SK-N-SH treated with all-trans-retinoic acid at 6 μM for 48 hours (cell line): Measurements from ENCODE around the gene CCL11.

Source experiments
- ATAC-seq: fragments of 200-7000 bp; cut with Tn5 transposase; 3 replicates; pipeline ENCODE4 v1.9.1; 2020; ENCODE audit warnings: mild to moderate bottlenecking, moderate library complexity
- ARNTL ChIP-seq: fragments of 450-650 bp; formaldehyde crosslinking; IDR thresholded peaks from 2 replicates; pipeline ENCODE4 v1.5.0; 2020; ENCODE audit warnings: low read depth, mild to moderate bottlenecking, moderate library complexity, borderline replicate concordance
- BACH2 ChIP-seq: fragments of 250-450 bp; sonication (Bioruptor Pico); IDR thresholded peaks from 2 replicates; pipeline ENCODE4 v1.9.0; 2021; ENCODE audit warnings: mild to moderate bottlenecking, borderline replicate concordance
- CSDC2 ChIP-seq: fragments of 250-450 bp; sonication (Bioruptor Pico); IDR thresholded peaks from 2 replicates; pipeline ENCODE4 v1.5.0; 2020; ENCODE audit warnings: mild to moderate bottlenecking, moderate library complexity
- ESRRG ChIP-seq: fragments of 250-450 bp; sonication (Bioruptor Pico); IDR thresholded peaks from 2 replicates; pipeline ENCODE4 v1.6.1; 2021; ENCODE audit warnings: mild to moderate bottlenecking
- ISL1 ChIP-seq: fragments of 250-450 bp; sonication (Bioruptor Pico); IDR thresholded peaks from 2 replicates; pipeline ENCODE4 v2.1.2; 2022; ENCODE audit warnings: mild to moderate bottlenecking, moderate library complexity
- OSR1 ChIP-seq: fragments of 250-450 bp; sonication (Bioruptor Pico); IDR thresholded peaks from 2 replicates; pipeline ENCODE4 v1.8.0; 2022; ENCODE audit warnings: moderate library complexity, mild to moderate bottlenecking, inconsistent platforms
- RARB ChIP-seq: fragments of 250-450 bp; sonication (Bioruptor Pico); IDR thresholded peaks from 2 replicates; pipeline ENCODE4 v1.8.0; 2021; ENCODE audit warnings: mild to moderate bottlenecking, moderate library complexity
- SNAI2 ChIP-seq: fragments of 250-450 bp; sonication (Bioruptor Pico); IDR thresholded peaks from 2 replicates; pipeline ENCODE4 v1.5.0; 2020; ENCODE audit warnings: mild to moderate bottlenecking, moderate library complexity
- TCF4 ChIP-seq: fragments of 250-450 bp; sonication (Bioruptor Pico); IDR thresholded peaks from 2 replicates; pipeline ENCODE4 v1.8.0; 2021; ENCODE audit warnings: mild to moderate bottlenecking, moderate library complexity, borderline replicate concordance
- TOX ChIP-seq: fragments of 250-450 bp; sonication (Bioruptor Pico); IDR thresholded peaks from 2 replicates; pipeline ENCODE4 v1.8.0; 2021; ENCODE audit warnings: mild to moderate bottlenecking, moderate library complexity, borderline replicate concordance
- ZC3H10 ChIP-seq: fragments of 250-450 bp; sonication (Bioruptor Pico); IDR thresholded peaks from 2 replicates; pipeline ENCODE4 v1.5.1; 2021; ENCODE audit warnings: mild to moderate bottlenecking, moderate library complexity
- ZFP3 ChIP-seq: fragments of 250-450 bp; sonication (Bioruptor Pico); IDR thresholded peaks from 2 replicates; pipeline ENCODE4 v1.5.0; 2020; ENCODE audit warnings: mild to moderate bottlenecking, moderate library complexity
- ZFP30 ChIP-seq: fragments of 450-650 bp; formaldehyde crosslinking; IDR thresholded peaks from 2 replicates; pipeline ENCODE4 v1.5.0; 2022; ENCODE audit warnings: mild to moderate bottlenecking, moderate library complexity
- ZNF565 ChIP-seq: fragments of 450-650 bp; formaldehyde crosslinking; conservative IDR thresholded peaks from 2 replicates; pipeline ENCODE4 v1.5.0; 2020; ENCODE audit warnings: low read depth, mild to moderate bottlenecking, moderate library complexity
- ZNF70 ChIP-seq: fragments of 450-650 bp; formaldehyde crosslinking; IDR thresholded peaks from 2 replicates; pipeline ENCODE4 v1.5.0; 2020; ENCODE audit warnings: mild to moderate bottlenecking, moderate library complexity
- ZNF8 ChIP-seq: fragments of 450-650 bp; formaldehyde crosslinking; IDR thresholded peaks from 2 replicates; pipeline ENCODE4 v1.5.0; 2020; ENCODE audit warnings: mild to moderate bottlenecking, moderate library complexity
- TF ChIP-seq, protein P1 (sequence below): fragments of 250-450 bp; sonication (Bioruptor Pico); IDR thresholded peaks from 2 replicates; pipeline ENCODE4 v1.5.1; 2021; ENCODE audit warnings: mild to moderate bottlenecking, moderate library complexity
- TF ChIP-seq, protein P2 (sequence below): fragments of 250-450 bp; sonication (Bioruptor Pico); IDR thresholded peaks from 2 replicates; pipeline ENCODE4 v1.5.1; 2020; ENCODE audit warnings: low read depth, mild to moderate bottlenecking, moderate library complexity
- TF ChIP-seq, protein P3 (sequence below): fragments of 250-450 bp; sonication (Bioruptor Pico); IDR thresholded peaks from 2 replicates; pipeline ENCODE4 v1.8.0; 2021; ENCODE audit warnings: low read depth, mild to moderate bottlenecking, moderate library complexity, borderline replicate concordance
- TF ChIP-seq, protein P4 (sequence below): fragments of 250-450 bp; sonication (Bioruptor Pico); IDR thresholded peaks from 2 replicates; pipeline ENCODE4 v1.5.0; 2020; ENCODE audit warnings: mild to moderate bottlenecking, moderate library complexity

CCL11 gene

DNA sequence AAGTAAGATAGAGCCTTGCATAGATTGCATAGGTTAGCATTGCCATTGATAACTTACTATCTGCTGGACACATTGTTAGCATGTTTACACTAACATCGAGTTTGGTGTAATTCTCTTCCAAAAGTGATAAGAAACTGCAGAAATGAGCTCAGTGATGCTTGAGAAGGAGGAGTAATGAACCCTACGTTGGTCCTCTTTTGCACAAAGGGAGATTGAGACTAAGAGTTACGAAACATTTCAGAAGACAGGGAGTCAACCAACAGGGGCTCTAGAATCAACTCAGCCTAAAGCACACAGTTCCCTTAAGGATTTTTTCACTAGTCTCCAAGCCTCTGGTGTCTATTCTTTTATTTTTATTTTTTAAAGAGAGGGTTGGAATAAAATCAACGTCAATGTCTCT is 8.7 kb upstream of the CCL11 start:
- no peak for ATAC-seq
- TF ChIP-seq TCF4 (CRISPR knock-in tag) = no peak

DNA sequence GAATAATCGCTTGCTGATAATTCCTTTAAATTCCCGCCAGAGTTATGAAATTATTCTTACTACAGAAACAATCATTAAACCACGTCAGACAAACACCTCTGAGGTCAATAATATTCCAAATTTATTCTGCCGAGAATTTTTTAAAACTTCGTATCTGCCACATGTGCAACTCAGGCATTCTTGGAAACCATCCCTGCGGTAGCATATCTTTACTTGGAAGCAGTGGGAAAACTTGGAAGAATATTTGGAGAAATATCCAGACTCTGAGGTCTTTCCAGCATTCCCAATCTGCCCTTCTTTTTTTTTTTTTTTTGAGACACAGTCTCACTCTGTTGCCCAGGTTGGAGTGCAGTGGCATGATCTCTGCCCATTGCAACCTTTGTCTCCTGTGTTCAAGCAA is 2.0 kb upstream of the CCL11 start:
- ATAC-seq = no peak
- TF ChIP-seq TCF4 (CRISPR knock-in tag) (no peak), OSR1 (CRISPR knock-in tag) (no peak), SNAI2 (CRISPR knock-in tag) (no peak), ZFP30 (CRISPR knock-in tag) (no peak), ZNF70 (CRISPR knock-in tag) (no peak)
- TF ChIP-seq, all 23 proteins: peak for 0

DNA sequence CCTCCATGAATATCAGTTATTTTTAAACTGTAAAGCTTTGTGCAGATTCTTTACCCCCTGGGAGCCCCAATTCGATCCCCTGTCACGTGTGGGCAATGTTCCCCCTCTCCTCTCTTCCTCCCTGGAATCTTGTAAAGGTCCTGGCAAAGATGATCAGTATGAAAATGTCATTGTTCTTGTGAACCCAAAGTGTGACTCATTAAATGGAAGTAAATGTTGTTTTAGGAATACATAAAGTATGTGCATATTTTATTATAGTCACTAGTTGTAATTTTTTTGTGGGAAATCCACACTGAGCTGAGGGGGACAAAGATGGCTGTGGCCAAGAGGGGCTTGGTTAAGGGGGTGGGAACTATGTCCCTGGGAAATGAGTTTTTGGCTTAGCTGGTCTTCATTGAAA is 2.3 kb downstream of the CCL11 start:
- no peak for ATAC-seq
- TF ChIP-seq ZFP3 (CRISPR knock-in tag) (no peak), ZNF8 (no peak), ARNTL (CRISPR knock-in tag) (no peak), CSDC2 (CRISPR knock-in tag) (no peak), RARB (CRISPR knock-in tag) (no peak), BACH2 (CRISPR knock-in tag) (no peak), ISL1 (CRISPR knock-in tag) (no peak), TOX (CRISPR knock-in tag) (no peak)
- TF ChIP-seq, protein P1, sequence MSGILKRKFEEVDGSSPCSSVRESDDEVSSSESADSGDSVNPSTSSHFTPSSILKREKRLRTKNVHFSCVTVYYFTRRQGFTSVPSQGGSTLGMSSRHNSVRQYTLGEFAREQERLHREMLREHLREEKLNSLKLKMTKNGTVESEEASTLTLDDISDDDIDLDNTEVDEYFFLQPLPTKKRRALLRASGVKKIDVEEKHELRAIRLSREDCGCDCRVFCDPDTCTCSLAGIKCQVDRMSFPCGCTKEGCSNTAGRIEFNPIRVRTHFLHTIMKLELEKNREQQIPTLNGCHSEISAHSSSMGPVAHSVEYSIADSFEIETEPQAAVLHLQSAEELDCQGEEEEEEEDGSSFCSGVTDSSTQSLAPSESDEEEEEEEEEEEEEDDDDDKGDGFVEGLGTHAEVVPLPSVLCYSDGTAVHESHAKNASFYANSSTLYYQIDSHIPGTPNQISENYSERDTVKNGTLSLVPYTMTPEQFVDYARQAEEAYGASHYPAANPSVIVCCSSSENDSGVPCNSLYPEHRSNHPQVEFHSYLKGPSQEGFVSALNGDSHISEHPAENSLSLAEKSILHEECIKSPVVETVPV (CRISPR knock-in tag) = no peak
- TF ChIP-seq, protein P2, sequence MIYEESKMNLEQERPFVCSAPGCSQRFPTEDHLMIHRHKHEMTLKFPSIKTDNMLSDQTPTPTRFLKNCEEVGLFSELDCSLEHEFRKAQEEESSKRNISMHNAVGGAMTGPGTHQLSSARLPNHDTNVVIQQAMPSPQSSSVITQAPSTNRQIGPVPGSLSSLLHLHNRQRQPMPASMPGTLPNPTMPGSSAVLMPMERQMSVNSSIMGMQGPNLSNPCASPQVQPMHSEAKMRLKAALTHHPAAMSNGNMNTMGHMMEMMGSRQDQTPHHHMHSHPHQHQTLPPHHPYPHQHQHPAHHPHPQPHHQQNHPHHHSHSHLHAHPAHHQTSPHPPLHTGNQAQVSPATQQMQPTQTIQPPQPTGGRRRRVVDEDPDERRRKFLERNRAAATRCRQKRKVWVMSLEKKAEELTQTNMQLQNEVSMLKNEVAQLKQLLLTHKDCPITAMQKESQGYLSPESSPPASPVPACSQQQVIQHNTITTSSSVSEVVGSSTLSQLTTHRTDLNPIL (CRISPR knock-in tag) = no peak
- TF ChIP-seq, protein P3, sequence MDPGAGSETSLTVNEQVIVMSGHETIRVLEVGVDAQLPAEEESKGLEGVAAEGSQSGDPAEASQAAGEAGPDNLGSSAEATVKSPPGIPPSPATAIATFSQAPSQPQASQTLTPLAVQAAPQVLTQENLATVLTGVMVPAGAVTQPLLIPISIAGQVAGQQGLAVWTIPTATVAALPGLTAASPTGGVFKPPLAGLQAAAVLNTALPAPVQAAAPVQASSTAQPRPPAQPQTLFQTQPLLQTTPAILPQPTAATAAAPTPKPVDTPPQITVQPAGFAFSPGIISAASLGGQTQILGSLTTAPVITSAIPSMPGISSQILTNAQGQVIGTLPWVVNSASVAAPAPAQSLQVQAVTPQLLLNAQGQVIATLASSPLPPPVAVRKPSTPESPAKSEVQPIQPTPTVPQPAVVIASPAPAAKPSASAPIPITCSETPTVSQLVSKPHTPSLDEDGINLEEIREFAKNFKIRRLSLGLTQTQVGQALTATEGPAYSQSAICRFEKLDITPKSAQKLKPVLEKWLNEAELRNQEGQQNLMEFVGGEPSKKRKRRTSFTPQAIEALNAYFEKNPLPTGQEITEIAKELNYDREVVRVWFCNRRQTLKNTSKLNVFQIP (CRISPR knock-in tag) = no peak
- TF ChIP-seq, all 23 proteins: peak for 0

DNA sequence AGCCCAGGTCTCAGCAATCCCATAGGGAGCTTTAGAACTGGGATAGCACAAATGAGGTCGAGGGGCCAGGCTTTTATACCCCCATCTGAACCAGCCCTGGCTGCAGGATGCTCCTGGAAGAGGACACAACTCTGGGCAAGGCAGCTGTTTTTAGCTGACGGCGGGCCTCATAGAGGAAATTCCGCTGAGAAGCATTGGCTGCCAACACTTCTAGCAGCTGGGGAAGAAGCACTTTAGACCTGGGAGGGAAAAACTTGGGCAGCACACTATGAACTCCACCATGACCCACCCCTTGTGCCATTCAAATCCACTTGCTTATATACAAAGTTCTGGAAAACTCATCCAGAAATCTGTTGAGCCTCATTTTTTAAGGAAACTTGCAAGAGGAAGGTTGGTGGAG is 5.0 kb downstream of the CCL11 start:
- no peak for TF ChIP-seq OSR1 (CRISPR knock-in tag)
- TF ChIP-seq TCF4 (CRISPR knock-in tag) = no peak
- TF ChIP-seq ZFP30 (CRISPR knock-in tag) = no peak
- TF ChIP-seq BACH2 (CRISPR knock-in tag) = no peak
- TF ChIP-seq RARB (CRISPR knock-in tag) = no peak
- no peak for TF ChIP-seq ESRRG (CRISPR knock-in tag)
- TF ChIP-seq, protein P4, sequence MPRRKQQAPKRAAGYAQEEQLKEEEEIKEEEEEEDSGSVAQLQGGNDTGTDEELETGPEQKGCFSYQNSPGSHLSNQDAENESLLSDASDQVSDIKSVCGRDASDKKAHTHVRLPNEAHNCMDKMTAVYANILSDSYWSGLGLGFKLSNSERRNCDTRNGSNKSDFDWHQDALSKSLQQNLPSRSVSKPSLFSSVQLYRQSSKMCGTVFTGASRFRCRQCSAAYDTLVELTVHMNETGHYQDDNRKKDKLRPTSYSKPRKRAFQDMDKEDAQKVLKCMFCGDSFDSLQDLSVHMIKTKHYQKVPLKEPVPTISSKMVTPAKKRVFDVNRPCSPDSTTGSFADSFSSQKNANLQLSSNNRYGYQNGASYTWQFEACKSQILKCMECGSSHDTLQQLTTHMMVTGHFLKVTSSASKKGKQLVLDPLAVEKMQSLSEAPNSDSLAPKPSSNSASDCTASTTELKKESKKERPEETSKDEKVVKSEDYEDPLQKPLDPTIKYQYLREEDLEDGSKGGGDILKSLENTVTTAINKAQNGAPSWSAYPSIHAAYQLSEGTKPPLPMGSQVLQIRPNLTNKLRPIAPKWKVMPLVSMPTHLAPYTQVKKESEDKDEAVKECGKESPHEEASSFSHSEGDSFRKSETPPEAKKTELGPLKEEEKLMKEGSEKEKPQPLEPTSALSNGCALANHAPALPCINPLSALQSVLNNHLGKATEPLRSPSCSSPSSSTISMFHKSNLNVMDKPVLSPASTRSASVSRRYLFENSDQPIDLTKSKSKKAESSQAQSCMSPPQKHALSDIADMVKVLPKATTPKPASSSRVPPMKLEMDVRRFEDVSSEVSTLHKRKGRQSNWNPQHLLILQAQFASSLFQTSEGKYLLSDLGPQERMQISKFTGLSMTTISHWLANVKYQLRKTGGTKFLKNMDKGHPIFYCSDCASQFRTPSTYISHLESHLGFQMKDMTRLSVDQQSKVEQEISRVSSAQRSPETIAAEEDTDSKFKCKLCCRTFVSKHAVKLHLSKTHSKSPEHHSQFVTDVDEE (CRISPR knock-in tag) = no peak
- TF ChIP-seq, protein P3 (CRISPR knock-in tag) = no peak
- no peak for TF ChIP-seq ZNF565
- TF ChIP-seq ZC3H10 (CRISPR knock-in tag) = no peak
- TF ChIP-seq, all 23 proteins: peak for 0
- ATAC-seq = no peak
